ENCODE results near the gene KCNK18.

The KCNK18 gene

GRCh38 chr10:117254774-117255735 is 57.8 kb downstream of the KCNK18 start:
- no peak for DNase-seq

- no peak for DNase-seq
These were observed 58.7 kb downstream of the KCNK18 start for GRCh38 chr10:117255835-117256460.

GRCh38 chr10:117256910-117257309 is 59.6 kb downstream of the KCNK18 start:
- no peak for DNase-seq

- no peak for DNase-seq
These were observed 60.4 kb downstream of the KCNK18 start for GRCh38 chr10:117257721-117258120.

GRCh38 chr10:117259279-117259678 is 62.0 kb downstream of the KCNK18 start:
- no peak for DNase-seq

Measured in kidney glomerular epithelial cell (primary cell).